RPMI7951 (cell line): ENCODE results near the gene CHTOP. TPM values are rescaled to one million over a fixed set of nuclear protein-coding genes. Genes with fewer than 3 reads are reported as not detected.
"Not testable (repeated sequence)": the region's sequence is repeated elsewhere in the genome, so short reads cannot be mapped to it uniquely, and the experiment has no call there.

Source experiments
- DNase-seq: peaks from one replicate; pipeline ENCODE4 v3.0.0-alpha.2; 2012; ENCODE audit warnings: low read depth
- total RNA-seq: library from RNA; depleted of rRNA; stranded (reverse); fragments of >200 nt; shearing (Covaris generic); gene quantifications from 2 replicates; pipeline ENCODE4 v1.2.3, GENCODE V29; 2014

Gene CHTOP
- total RNA-seq, 1 experiment from 2014 or later: 34.7 TPM

DNA sequence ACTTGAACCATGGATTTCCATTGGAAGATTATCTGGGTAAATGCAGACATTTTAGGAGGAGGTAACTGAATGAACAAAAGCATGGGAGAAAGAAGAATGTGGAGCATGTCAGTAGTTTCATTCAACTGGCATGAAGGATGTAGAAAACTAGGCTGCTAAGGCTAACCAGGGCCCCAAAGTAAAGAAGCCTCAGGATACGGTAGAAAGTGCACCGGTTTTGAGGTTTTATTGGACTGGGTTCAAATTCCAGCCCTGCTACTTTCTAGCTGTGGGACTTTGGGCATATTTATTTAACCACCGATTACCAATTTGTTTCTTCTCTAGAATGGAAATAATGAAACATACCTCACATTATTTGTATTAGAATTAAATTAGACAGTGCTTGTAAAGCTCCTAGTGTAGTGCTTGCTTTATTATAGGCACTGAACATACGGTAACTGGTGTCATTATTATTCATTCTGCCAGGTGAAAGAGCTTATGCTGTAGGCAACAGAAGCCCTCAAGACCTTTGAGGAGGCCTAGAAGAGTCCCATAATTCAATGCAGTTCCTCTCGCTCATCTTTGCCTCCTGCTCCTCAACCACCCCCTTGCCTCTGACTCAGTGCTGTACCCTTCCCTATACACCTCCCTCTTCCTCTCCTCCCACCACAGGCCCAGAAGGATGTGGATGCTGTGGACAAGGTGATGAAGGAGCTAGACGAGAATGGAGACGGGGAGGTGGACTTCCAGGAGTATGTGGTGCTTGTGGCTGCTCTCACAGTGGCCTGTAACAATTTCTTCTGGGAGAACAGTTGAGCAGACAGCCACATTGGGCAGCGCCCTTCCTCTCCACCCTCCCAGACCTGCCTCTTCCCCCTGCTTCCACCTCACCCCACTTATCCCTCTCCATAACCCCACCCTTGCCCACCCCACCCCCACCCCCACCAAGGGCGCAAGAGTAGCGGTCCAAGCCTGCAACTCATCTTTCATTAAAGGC, 2.5 kb upstream of the CHTOP start:
- DNase-seq: no peak

DNA sequence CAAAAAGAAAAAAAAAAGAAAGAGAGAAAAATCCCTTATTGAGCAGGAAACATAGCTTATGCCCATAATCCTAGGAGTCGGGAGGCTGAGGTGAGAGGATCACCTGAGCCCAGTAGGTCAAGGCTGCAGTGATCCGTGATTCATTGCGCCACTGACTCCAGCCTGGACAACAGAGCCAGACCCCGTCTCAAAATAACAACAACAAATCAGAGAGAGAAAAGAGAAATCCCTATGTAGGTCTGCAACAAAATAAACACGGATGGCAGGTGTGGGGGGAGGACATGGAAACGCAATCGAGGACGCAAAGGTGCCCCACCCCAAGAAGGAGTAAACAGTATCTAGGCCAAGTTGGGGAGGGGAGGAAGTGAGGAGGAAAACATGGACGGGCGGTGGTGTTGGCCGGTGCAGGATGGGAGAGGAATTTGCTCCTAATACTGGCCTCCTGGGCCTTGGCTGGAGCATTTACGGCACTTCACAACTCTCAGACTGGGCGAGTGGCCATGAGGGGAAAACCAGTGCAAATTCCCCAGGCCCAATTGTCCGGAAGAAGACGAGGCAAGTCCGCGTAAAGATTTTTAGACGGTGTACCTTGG, 609 bp upstream of the CHTOP start:
- no peak for DNase-seq

DNA sequence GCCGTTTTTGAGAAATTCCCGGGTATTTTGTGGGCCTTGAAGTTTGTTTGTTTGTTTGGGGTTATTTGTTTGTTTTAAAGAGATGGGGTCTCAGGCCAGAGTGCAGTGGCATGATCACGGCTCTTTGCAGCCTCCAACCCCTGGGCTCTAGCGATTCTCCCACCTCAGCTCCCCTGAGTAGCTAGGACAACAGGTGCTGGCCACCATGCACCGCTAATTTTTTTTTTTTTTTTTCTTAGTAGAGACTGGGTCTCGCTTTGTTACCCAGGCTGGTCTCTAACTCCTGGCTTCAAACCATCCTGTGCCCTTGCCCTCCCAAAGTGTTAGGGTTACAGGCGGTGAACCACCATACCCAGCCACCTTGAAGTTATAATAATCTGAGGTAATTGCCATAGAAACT, 2.0 kb downstream of the CHTOP start:
- no peak for DNase-seq

DNA sequence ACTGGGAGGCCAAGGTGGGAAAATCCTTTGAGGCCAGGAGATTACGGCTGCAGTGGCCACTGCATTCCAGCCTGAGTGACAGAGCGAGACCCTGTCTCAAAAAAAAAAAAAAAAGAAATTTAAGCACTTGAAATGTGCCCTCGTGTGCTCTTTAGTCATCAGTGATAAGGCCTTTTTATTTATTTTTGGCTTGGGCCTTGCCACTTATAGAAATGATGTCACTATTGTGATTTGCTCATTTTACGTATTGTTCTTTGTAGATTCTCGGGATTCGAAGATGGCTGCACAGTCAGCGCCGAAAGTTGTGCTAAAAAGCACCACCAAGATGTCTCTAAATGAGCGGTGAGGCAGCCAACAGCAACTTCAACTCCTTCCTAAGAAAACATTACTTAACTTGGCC, 2.4 kb downstream of the CHTOP start:
- no peak for DNase-seq

DNA sequence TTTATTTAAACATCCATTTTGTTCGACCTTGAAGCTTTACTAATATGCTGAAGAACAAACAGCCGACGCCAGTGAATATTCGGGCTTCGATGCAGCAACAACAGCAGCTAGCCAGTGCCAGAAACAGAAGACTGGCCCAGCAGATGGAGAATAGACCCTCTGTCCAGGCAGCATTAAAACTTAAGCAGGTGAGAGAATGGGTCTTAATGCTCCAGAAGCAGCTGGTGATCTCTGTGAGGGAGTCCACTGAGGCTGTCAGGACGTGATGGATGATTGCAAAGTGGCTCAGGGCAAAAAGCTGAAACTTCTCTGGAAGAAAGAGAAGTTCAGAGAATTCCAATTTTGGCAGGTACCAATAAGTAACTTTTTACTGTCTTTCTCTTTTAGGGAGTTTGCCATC, 4.4 kb downstream of the CHTOP start:
- no peak for DNase-seq

DNA sequence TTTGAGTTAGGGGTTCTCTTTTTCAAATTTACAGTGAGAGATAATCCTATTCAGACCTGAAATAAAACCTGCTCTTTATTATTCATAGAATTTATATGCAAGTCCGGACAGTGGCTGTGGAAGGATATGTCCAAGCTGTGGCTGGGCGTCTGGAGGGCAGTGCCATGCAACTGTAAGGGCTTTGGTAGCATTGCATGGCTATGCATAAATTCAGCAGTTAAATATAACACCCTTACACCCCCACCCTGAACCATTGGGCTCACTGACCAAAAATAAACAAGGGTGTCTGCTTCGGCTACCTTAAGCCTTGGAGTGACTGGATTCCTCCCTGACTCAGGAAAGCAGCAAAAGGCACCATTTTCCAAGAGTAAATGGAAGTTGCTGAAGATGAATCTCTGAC, 5.4 kb downstream of the CHTOP start:
- DNase-seq: no peak

DNA sequence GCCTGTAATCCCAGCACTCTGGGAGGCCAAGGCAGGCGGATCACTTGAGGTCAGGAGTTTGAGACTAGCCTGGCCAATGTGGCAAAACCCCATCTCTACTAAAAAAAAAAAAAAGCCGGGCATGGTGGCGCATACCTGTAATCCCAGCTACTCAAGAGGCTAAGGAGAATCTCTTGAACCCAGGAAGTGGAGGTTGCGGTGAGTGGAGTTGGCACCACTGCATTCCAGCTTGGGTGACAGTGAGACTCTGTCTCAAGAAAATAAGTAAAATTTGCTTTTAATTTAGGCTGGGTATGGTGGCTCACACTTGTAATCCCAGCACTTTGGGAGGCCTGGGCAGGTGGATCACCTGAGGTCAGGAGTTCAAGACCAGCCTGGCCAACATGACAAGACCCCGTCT, 6.3 kb downstream of the CHTOP start:
- not testable (repeated sequence) for DNase-seq

DNA sequence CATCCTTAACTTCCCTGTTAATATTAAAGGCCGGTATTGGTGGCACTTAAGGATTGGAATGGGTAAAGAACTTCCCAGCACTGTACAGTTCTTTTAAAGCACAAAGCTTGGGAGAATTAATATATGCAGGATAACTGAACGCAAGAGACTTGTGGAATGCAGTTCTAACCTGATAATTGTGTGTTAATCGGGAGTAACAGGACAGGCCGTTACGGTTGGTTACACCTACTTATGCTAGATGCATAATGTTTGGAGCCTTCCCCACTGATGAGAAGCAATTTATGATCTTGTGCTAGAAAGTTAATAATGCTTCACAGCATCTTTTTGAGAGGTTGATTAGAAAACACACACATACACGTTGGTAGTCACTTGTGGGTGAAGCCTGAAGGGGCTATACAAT, 7.0 kb downstream of the CHTOP start:
- DNase-seq: no peak

DNA sequence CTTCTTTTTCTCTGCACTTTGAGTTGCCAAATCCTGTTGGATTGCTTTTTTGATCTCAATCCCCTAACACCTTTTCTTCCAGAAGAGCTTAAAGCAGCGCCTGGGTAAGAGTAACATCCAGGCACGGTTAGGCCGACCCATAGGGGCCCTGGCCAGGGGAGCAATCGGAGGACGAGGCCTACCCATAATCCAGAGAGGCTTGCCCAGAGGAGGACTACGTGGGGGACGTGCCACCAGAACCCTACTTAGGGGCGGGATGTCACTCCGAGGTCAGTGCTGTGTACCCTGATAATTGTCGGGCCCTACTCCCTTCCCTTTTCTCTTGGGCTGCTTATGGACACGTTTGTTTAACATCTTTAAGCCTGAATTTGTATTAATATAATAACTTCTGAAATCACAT, 8.3 kb downstream of the CHTOP start:
- DNase-seq: no peak

DNA sequence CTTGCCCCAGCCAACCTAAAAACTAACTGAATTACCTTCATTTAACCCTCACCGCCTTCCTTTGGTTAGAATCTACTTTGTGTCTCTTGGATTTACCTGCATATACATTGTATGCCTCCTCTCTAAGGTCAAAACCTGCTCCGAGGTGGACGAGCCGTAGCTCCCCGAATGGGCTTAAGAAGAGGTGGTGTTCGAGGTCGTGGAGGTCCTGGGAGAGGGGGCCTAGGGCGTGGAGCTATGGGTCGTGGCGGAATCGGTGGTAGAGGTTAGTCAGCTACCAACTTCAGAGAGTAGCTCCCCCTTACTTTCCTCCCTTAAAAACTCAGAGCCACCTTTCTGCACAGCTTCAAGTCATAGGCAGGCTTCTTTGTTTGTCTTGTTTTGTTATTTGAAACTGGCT, 9.2 kb downstream of the CHTOP start:
- DNase-seq: no peak

DNA sequence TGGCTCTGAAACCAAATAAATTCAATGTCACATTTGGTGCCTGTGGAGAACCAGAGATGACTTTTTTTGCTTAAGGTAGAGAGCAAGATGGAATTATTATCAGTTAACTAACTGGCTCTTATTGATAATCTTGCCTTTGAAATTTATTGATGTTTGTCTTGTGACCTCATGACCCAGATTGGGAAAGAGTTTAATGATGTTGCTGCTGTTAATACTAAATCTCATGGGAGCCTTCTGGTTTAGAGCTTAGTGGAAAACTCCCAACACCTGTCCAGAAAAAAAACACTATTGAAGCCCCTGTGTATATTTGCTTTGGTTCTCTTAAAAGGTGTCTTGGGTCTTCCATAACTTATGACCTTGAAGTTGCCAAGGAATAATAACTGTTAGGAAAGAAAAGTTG, 9.9 kb downstream of the CHTOP start:
- no peak for DNase-seq

DNA sequence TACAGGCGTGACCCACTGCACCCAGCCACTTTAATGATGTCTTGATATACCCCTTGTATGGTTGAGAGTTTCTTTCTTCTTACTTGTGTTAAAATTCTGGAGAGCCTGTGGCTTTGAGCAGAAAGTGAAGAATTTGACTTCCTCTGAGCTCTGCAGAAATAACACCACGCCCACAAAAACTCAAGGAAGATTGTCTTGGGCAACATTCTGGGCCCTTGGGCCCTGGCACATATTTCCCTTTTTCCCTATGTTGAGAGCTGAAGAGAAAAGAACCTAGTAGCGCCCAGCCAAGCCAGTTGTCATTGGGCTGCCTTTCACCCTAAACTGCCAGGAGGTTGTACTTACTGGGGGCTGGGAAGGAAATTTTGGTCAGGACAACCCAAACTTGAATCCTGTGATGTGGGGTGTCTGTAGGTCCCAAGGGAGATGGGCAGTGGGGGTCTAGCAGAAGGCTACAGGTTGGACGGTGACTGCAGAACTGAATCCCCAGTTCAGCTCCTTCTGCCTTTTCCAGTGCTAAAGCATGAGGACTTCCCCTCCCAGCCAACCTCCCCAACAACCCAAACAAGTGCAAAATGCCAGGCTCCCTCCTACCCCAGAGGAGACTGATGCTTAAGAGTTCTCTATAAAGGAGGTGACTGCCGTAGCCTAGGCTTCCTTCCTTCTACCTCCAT, 12.9 kb downstream of the CHTOP start:
- no peak for DNase-seq

DNA sequence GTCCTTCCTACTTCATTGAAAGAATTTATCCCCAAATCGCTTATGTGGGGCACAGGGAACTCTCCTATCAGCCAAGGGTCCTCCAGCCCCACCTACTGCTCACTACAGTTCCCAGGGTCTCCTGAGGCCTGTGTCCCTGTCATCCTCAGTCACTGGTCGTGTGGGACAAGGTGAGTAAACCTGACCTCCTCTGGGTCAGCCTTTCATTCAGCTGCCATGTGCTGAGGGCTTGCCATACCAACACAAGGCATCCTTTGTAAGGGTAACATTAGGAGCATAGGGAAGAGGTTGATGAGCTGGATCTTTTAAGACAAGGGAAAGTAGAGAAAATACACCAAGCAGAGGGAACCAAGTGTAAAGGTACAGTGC, 13.5 kb downstream of the CHTOP start:
- DNase-seq: no peak

DNA sequence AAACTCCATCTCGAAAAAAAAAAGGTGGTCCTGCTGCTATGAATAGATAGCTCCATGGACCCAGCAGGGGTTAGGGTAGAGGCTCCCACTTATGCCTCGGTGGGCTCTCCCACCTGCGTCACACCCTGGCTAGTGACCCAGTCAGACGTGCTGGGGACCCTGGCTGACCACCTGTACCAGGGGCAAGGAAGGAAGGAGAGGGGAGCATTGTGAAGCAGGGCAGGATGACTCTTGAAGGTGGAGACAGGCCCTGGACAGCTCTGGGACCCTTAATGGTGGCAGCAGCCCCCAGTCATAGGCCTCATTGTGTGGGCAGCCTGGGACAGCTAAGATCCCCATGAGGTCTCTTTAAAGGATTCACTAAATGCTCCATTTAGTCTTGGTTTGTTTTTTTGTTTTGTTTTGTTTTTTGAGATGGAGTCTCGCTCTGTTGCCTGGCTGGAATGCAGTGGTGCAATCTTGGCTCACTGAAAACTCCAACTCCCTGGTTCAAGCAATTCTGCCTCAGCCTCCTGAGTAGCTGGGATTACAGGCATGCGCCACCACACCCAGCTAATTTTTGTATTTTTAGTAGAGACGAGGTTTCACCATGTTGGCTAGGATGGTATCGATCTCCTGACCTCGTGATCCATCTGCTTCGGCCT, 14.3 kb downstream of the CHTOP start:
- no peak for DNase-seq

DNA sequence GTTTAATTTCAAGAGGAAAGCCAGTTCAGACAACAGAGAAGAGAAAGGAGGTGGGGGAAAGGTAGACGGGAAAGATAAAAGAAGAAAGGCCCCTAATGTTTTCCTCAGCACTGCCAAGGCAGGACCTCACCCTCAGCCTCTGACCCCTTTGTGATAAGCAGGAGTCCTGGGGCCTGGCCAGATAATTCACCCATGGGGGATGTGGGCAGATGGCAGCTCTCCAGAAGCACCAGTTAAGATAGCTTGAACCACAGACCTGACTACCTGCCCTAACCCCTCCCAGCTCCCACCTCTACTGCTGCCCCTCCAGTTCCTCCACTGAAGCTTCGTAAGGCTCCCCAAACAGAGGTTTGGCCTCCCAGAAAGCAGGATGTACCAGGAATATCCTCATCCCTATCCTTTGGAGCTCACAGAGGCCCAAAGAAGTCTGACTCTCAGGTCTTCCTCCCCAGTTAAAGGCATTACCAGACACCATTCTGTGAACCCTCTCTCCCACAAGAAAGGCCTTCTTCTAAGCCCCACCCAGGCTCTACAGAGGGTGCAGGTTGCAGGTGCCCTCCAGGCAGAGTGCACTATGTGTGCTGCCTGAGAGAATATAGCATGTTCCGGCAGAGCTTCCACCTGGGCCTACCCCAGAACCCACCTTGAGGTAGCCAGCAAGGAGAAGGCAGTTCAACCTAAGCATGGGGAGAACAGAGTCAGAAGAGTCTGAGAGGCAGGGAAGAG, 15.4 kb downstream of the CHTOP start:
- no peak for DNase-seq

DNA sequence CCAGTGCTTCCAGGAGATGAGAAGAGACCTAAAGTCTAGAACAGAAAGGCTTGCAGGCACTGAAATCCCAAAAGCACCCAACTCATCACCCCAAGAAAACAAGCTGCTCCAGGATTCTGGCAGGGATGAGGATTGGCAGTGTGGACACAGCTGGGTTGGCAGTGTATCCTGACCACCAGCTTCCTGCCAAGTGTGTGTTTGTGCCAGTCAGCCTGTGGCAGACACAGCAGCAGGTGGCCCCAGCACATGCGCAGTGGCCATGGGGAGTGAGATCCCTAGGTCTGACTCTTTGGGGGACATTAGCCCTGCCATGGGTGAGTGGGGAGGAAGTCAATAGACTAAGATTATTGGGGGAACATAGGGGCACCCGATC, 16.0 kb downstream of the CHTOP start:
- no peak for DNase-seq

DNA sequence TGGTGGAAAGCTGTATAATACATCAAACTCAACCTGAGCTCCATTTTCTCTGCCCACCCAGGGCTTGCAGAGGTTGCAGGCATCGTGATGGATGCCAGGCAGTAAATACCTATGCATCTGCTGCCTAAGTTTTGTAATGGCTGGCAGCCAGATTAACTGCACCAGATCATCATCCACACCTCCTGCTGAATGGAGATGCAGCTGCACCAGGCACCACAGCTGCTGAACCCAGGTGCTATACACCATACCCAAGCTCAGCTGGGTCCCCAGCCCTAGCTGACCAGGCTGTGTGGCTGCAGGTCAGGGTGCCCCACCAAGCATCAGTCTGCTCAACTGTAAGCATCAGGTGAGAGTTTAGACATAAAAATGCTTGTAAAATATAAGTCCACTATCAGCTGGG, 17.9 kb downstream of the CHTOP start:
- no peak for DNase-seq

DNA sequence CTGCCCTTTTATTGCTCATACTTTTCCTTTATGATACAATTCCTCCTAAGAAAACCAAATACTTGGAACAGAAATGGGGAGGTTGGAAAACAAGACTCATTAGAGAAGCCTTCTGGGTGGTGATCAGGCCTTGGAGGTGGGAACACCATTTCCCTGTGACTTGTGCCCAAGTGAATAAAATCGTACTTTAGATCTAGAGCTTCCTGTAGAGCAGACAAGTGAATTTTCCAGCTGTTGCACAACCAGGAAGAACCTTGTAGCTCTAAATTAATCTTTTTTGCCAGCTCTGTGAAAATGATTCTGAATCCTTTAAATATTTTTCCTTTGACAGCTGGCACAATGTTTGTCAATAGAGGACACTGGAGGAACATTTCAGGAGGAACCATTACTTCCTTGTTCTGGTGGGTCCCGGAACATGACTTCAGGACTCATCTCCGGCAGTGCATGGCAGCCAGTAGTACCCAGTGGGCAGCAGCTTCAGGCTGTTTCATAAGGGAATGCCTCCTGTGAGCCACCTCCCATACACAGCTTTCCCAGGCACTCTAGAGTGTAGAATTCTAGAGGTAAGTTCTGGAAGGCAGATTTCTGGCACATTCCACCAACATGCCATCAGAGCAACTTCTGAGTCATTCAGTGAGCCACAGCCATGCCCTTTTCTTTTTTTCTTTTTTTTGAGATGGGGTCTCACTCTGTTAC, 19.1 kb downstream of the CHTOP start:
- DNase-seq: peak; percentile 42

DNA sequence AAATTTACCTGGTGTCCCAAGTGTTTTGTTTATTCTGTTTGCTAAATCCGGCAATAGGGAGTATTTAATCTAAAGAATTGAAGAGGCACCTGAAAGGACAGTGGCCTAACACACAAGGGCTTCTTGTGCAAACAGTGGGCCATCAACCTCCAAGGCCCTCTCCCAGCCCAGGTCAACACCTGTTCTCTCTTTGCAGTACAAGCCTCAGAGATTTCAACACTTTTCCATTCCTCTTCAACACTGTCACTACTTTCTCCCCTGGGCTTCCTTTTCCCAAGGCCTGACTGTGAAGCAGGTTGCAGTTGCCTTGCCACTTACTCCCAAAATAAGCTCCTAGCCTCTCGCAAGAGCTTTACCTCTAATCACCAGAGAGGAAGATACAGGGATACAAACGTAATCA, 21.5 kb downstream of the CHTOP start:
- DNase-seq: no peak

DNA sequence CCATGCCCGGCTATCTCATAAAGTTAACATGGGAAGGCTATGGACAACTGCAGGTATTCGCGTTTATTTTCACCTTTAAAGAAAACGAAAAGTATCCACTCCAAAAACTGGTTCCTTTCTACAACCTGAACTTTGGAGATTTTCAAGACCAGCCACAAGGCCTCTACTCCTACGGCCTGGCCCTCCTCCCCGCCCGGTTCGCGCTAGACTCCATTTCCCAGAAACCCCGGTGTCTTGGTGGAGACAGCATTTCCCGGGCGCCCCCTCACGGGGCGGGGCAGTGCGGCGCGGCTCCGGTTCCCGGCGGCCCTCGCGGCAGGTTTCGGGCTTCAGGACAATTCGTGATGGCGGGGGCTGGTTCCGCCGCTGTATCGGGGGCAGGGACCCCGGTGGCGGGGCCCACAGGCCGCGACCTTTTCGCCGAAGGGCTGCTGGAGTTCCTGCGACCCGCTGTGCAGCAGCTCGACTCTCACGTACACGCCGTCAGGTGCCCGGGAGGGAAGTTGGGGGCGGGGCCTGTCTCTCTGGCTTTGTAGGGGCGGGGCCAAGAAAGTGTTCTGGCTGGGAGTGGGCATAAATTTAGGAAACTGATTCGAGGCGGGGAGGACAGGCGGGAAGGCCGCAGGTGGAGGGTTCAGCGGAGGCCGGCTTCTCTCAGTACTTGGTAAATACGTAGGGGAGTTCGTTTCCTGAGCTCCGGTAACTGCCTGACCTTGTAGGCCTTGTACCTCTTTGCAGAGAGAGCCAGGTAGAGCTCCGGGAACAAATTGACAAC, 24.7 kb downstream of the CHTOP start, which contains the start of gene SNAPIN:
Gene SNAPIN, plus strand, starts transcription at position 304 of the 775 bp plus-strand sequence. Its CDS starts 41 bp downstream, at position 345.
- DNase-seq: peak; percentile 86
